GM19397 (cell line): ENCODE measurements around the gene CIROP.

Experiments used
- ATAC-seq: cut with Tn5 transposase; IDR thresholded peaks from one replicate; pipeline ENCODE4 v1.9.1; 2021; ENCODE audit warnings: mild to moderate bottlenecking, moderate library complexity; ENCODE audit not compliant: unreplicated experiment

CIROP gene

DNA sequence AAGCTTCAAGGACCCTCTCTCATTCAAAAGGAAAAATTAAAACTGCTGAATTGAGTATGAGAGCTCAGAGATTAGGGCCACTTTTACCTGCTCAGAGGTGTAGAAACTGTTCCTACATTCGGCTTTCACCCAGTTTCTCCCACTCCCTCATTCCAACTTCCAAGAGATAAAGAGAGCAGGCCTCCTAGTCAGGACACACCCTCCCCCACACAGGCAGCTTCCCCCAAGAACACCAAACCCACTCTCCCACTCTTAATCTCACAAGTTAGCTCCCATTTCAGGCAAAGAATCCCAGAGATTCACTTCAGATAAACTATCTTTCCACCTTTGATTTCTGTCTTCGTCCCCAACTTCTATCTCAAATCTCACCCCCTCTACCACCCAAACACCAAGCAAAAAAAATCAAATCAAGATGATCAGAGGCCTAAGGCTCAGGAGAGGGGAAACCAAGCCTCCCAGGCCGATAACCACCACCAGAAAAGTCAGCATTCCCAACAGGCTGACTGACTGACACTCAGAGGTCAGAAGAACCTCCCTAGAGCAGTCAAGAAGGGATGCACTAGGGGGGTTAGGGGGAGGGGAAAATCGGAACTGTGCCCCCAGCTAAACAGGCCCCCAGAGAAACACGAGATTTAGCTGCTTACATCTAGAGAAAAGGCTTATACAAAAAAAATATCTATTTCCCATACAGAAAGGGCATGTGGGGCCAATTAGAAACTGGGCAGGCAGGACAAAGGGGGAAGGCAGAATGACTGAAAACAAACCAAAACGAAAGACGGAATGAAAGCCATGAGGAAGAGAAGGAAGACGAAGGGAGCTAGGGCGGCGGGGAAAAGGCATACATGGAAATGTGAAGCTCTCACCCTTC, 34.3 kb downstream of the CIROP start:
- no peak for ATAC-seq

DNA sequence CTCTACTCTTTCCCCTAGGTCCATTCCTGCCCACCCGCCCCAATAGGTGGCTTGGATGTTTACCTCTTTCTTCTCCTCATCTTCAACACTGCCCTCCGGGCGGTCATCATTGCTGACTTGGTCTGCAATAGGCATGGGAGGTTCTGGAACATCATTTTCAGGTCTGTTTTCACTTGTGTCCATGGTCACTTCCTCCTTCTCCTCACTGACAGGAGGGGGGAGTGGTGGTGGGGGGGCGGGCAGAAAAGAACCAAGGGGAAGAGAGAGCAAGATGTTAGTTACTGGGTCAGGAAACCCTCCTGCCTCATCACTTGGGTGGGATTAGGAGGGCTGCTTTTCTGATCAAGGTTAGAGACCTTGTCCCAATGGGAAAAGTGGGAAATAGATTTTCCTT, 35.4 kb downstream of the CIROP start:
- no peak for ATAC-seq

DNA sequence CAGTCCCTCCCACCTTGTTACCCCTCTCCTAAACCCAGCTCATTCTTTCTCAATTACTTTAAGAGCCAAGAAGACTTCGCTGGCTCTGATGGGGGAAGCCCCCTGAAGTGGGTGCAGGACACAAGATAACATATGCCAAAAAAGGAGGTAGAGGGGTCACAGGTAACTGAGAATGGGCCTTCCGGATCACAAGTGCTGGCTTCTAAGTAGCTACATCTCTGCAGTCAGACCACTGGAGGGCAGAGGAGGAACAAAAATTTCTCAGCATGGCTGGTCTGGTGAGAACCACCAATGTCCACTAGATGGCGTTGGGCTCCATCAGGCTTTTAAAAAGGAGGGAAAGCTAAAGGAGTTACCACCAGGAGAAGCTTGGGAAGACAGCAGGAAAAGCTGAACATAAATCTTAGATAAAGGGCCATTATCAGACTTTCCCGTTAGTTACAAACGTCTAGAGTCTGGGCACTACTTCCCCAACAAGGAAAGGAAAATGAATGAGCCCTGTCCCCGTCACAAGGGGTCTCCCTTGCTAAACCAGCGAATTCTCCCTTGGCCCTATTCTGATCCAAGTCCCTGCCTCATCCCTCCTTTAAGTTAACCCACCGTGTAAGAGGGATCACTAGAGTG, 35.9 kb downstream of the CIROP start:
- ATAC-seq = peak; percentile 54

GRCh38 chr14:23067847-23068788, 36.7 kb downstream of the CIROP start:
- ATAC-seq = no peak

DNA sequence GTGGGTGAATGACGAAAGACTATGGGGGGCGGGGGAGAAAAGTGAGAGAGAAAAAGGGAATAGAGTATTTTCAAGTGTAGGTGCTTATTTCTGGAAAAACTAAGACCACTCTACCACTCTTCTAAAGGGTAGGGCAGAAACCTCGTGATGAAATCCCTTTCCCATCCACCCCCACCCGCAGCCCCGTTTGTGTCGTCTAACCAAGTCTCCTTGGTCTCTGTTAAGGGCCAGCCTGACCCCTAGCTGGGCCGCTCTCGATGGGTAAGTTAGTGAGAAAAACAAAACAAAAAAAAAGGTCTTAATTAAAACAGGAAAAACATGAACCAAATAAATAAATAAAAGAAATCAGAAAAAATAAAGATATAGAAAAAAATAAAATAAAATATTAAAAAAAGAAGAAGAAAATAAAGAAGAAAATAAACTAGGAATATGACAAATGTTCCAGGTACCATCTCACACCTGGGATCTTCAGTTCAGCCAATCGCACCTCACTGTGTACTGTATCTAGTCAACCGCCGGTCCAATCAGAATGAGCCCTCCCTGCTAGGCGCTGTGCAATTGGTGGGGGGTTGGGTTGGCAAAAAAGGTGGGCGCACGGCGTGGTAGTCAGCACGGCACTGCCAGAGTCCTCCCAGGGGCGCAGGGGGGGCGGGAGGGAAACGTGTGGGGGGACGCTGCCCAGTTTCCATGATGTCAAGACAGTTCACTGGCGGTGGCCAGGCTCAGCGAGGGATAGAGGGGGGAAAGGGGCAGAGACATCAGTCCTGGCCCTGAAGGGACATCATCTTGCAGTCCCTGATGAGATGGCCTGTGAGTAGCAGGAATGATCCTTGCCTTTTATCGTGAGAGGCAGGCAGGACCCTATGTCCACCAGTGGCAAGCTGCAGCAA, 37.7 kb downstream of the CIROP start:
- ATAC-seq = no peak

DNA sequence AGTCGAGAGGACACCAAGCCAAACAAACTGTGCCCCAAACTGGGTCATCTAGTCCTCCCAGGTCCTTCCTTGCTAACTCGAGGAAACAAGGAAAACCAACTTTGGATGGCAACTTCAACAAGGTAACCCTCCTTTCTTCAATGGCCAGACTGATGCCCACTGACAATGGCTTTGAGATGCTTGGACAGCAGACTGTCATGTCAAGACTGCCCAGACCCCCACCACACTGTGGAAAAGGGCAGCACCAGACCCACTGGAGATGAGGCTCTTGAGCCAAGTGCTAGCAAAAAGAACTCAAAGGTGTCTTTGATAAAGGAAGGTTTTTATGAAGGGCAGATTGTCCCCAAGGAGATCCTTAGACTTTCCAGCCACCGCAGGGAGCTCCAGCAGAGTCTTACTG, 38.4 kb downstream of the CIROP start:
- no peak for ATAC-seq

GRCh38 chr14:23063601-23064000, 41.2 kb downstream of the CIROP start:
- ATAC-seq = no peak

DNA sequence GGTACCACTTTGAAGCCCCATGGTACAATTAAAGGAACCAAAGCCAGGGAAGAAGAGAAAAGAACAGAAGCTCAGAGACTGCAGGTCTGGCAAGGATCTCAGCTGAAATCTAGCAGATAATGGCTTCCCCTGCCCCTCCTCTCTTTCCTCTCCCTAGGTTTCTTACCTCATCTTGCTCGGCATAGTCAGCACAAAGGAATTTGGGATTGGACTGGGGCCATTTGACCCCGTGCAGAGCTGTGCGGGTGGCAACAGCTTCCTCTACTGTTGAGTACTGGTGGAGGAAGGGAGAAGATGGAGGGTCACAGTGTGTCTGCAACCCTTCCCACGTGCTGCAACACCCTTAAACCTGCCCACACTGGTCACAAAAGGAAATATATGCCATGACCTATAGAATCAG, 42.8 kb downstream of the CIROP start:
- no peak for ATAC-seq

- no peak for ATAC-seq
Observed at GRCh38 chr14:23060536-23061260, 44.1 kb downstream of the CIROP start.

- no peak for ATAC-seq
Observed at GRCh38 chr14:23058654-23059504, 45.9 kb downstream of the CIROP start.

DNA sequence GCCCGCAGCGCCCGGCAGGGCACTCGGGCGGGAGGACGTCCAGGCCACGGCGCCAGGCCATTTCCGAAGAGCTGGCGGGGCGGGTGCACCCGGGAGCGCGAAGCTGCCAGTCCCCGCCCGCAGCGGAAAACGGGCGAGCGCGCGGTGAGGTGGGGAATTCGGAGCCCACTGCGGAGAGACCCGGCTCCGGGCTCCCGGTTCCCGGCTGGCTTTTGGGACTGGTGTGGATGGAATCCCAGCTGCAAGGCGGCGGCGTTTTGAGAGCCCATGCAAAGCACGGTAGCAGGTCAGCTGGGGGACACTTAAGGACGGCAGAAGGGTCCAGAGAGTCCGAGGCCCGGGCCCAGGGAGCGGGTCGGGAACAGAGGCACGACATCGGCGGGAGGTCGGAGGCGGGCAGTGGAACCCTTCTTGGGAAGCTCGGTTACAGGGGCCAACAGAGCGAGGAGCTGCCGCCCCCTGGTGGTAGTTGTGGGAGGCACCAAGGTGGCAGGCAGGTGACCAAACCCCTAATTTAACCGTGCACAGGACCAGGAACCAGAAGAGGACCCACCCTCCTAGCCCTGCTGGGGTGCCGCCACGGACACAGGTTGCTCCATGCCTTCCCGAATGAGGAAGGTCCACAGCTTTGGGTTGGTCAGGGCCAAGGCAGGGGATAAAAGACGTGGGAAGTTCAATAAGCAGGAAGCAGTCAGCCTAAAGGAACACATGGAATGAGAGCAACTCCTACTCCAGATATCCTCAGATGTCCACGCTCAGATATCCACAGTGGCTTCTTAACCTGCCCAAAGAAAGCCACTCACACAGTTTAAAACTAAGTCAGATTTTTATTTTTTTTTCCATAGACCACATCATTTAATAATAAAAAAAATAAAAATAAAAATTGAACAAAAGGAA, 46.8 kb downstream of the CIROP start:
- ATAC-seq = peak; percentile 56

DNA sequence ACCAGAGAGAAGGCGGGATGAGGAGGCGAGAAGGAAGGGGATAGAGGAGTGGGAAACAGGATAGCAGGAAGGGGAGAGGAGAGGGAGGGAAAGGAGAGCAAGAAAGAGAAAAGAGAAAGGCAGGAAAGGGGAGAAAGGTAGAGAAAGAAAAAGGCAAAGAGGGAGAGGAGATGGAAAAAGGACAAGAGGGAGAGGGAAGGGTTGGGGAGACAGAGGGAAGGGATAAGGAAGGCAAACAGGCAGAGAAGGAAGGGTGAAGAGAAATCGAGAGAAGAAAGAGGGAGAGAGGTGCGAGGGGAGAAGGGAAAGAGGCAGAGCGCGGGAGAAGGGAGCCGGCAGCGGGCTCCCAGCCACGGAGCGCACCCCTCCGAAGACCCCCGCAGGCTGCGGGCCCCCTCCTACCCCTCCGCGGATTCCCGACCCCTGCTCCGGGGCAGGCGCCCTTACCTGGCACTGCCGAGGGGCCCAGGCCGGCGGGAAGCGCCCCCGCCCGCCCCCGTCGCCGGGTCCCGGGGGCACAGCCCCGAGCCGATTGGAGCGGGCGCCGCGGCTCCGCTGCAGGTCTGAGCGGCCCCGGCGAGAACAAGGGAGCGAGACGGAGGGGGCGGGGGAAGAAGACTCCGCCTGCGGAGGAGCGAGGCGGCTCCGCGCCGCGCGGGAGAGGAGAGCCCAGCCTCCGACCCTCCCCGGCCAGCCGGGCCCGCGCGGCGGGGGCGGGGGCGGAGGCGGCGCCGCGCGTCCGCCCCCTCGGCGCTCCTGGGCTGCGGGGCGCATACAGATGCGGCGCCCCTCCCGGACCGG, 47.6 kb downstream of the CIROP start, which contains the start of gene CDH24:
CDH24 (minus strand) TSS at position 565 of the 801 bp plus-strand sequence. CDS start 1,787 bp downstream, outside the sequence.
- ATAC-seq = no peak

GRCh38 chr14:23056145-23056955, 48.4 kb downstream of the CIROP start:
- ATAC-seq = peak; percentile 43

DNA sequence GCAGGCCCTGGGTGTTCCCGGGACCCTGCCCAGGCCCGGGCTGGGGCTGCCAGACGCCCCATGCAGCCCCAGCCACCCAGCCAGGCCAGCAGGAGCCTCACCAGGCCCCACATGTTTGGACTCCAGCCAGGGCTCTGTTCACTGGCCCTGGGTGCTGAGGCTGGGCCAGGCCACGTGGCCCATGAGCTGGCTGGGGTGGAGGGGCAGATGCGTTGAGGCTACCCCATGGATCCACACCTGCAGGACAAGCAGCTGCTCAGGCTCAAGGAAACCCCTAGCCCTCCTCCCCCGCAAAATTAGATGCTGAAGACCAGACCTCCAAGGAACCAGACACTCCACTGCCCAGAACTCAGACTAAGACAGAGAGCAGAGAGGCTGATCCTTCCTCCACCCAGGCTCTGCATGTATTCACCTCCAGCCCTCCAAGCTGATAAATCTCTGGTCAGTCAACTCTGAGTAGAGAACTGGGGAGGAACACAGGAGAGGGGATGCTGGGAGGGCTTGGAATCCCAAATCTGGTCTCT, 49.1 kb downstream of the CIROP start:
- no peak for ATAC-seq

- ATAC-seq = no peak
Observed at GRCh38 chr14:23055147-23055550, 49.6 kb downstream of the CIROP start.
